Smooth muscle cell (in vitro differentiated cells): ENCODE results near the gene DGKI. TPM values are rescaled to one million over a fixed set of nuclear protein-coding genes. Genes with fewer than 3 reads are reported as not detected.

Source experiments
- DNase-seq: peaks from one replicate; lab custom pipeline; 2025; ENCODE audit not compliant: unreplicated experiment; lab: John Stamatoyannopoulos, UW
- H2AFZ ChIP-seq: fragments of 200-600 bp; sonication (generic); 2 replicates; pipeline ENCODE4 v1.6.0; 2016; ENCODE audit warnings: antibody characterized with exemption, low read depth, mild to moderate bottlenecking
- H3F3A ChIP-seq: fragments of 200-600 bp; sonication (generic); 2 replicates; pipeline ENCODE4 v1.6.0; 2017; ENCODE audit warnings: antibody characterized with exemption, low read depth
- H3K27ac ChIP-seq: fragments of 200-600 bp; sonication (generic); 2 replicates; pipeline ENCODE4 v1.5.1; 2016; ENCODE audit warnings: low read depth, mild to moderate bottlenecking
- H3K27me3 ChIP-seq: fragments of 200-600 bp; sonication (generic); 2 replicates; pipeline ENCODE4 v1.6.1; 2016; ENCODE audit warnings: low read depth, mild to moderate bottlenecking
- H3K36me3 ChIP-seq: fragments of 200-600 bp; sonication (generic); 2 replicates; pipeline ENCODE4 v1.5.1; 2016; ENCODE audit warnings: low read depth
- H3K4me1 ChIP-seq: fragments of 200-600 bp; sonication (generic); 2 replicates; pipeline ENCODE4 v1.5.1; 2016; ENCODE audit warnings: low read depth
- H3K4me2 ChIP-seq: fragments of 200-600 bp; sonication (generic); 2 replicates; pipeline ENCODE4 v1.6.0; 2016; ENCODE audit warnings: mild to moderate bottlenecking
- H3K4me3 ChIP-seq: fragments of 200-600 bp; sonication (generic); 2 replicates; pipeline ENCODE4 v1.5.1; 2016; ENCODE audit warnings: mild to moderate bottlenecking
- H3K79me2 ChIP-seq: fragments of 200-600 bp; sonication (generic); 2 replicates; pipeline ENCODE4 v1.6.0; 2016; ENCODE audit warnings: low read depth, mild to moderate bottlenecking
- H3K9ac ChIP-seq: fragments of 200-600 bp; sonication (generic); 2 replicates; pipeline ENCODE4 v1.6.0; 2016; ENCODE audit warnings: low read depth
- H3K9me3 ChIP-seq: fragments of 200-600 bp; sonication (generic); replicated peaks from 2 replicates; pipeline ENCODE4 v1.5.1; 2016; ENCODE audit warnings: low read depth
- H4K20me1 ChIP-seq: fragments of 200-600 bp; sonication (generic); 2 replicates; pipeline ENCODE4 v1.6.0; 2016; ENCODE audit warnings: low read depth
- WGBS: methylation state at CpG from one replicate; pipeline ENCODE4 v1.1.7; 2016; ENCODE audit warnings: low lambda C conversion rate; 5-methylcytosine and 5-hydroxymethylcytosine counted together
- polyA plus RNA-seq: library from polyadenylated mRNA; unstranded; fragments of >200 nt; fragmentation: Nextera tagmentation; extraction: Ambion mirVana; gene quantifications from 2 replicates; pipeline ENCODE4 v1.2.1, GENCODE V29; 2016
- total RNA-seq: library from RNA; depleted of rRNA; stranded (reverse); fragments of >200 nt; gene quantifications from 2 replicates; pipeline ENCODE4 v1.2.3, GENCODE V29; 2014
- TF ChIP-seq, protein P1 (sequence below): fragments of 200-600 bp; sonication (generic); IDR thresholded peaks from 2 replicates; pipeline ENCODE4 v1.5.1; 2017; ENCODE audit warnings: borderline replicate concordance, mild to moderate bottlenecking, antibody characterized with exemption; ENCODE audit not compliant: insufficient read depth, poor library complexity, severe bottlenecking

Gene DGKI
- total and polyA plus RNA-seq, 2 experiments from 2014 or later, result 2.5 to 6.2 TPM

DNA sequence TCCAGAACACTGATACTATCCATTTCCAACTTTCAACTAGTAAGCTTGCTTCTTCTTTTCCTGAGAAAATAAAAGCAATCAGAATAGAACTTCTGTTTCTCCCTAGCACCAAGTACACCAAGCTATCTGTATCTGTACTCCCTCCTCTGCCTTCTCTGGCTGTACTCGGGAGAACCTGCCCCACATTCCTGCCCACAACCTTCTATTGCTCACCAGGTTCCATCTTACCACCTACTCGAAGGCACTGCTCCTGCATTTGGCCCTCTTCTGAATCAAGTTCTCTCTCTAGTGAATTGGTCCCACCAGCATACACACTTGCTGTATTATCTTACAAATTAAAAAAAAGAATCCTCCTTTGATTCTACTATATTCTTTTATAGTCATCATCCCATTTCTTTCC is 333.7 kb downstream of the DGKI start:
- Histone ChIP-seq H3K4me3 (no peak overlapping the region), H4K20me1 (no peaks in the 10 kb centered on the region), H3K9ac (no peak overlapping the region), H2AFZ (no peak overlapping the region), H3K9me3 (no peaks in the 10 kb centered on the region), H3K4me1 (peaks cover 4% of the 10 kb centered on the region), H3K36me3 (no peaks in the 10 kb centered on the region), H3K79me2 (no peaks in the 10 kb centered on the region), H3K27me3 (no peaks in the 10 kb centered on the region), H3F3A (no peaks in the 10 kb centered on the region), H3K4me2 (no peak overlapping the region), H3K27ac (no peak overlapping the region)
- no peak for DNase-seq
- 92% methylated on average over 2 of the region's 2 CpGs for WGBS
- TF ChIP-seq, protein P1, sequence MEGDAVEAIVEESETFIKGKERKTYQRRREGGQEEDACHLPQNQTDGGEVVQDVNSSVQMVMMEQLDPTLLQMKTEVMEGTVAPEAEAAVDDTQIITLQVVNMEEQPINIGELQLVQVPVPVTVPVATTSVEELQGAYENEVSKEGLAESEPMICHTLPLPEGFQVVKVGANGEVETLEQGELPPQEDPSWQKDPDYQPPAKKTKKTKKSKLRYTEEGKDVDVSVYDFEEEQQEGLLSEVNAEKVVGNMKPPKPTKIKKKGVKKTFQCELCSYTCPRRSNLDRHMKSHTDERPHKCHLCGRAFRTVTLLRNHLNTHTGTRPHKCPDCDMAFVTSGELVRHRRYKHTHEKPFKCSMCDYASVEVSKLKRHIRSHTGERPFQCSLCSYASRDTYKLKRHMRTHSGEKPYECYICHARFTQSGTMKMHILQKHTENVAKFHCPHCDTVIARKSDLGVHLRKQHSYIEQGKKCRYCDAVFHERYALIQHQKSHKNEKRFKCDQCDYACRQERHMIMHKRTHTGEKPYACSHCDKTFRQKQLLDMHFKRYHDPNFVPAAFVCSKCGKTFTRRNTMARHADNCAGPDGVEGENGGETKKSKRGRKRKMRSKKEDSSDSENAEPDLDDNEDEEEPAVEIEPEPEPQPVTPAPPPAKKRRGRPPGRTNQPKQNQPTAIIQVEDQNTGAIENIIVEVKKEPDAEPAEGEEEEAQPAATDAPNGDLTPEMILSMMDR, result no peak

DNA sequence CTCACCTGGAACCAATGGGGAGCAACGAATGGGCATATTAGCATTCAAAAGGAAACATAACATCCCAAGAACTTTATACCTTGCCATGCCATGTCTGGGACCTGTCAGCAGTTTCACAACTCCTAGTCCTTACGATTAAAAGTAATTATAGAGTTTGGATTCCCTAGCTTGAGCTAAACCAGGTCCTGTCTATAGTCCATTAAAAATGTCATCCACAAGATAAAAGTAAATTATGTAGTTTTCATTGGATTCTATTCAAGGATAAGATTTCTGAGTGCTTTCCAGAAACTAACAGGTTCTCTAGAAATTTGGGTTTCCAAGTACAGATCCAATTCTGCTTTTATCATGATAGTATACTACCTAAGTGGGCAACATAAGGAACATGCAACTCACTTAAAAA is 339.7 kb downstream of the DGKI start:
- no peaks in the 10 kb centered on the region for H3K36me3 ChIP-seq
- TF ChIP-seq, protein P1, result no peak
- DNase-seq, result no peak
- no peak overlapping the region for H3K9ac ChIP-seq
- no peaks in the 10 kb centered on the region for H4K20me1 ChIP-seq
- H3K27me3 ChIP-seq, result no peaks in the 10 kb centered on the region
- no peak overlapping the region for H3K4me3 ChIP-seq
- no peak overlapping the region for H2AFZ ChIP-seq
- H3K9me3 ChIP-seq, result no peaks in the 10 kb centered on the region
- H3F3A ChIP-seq, result no peaks in the 10 kb centered on the region
- WGBS, result 56% methylated on average over 2 of the region's 2 CpGs
- no peak overlapping the region for H3K27ac ChIP-seq
- peaks cover 4% of the 10 kb centered on the region for H3K4me1 ChIP-seq
- H3K79me2 ChIP-seq, result no peaks in the 10 kb centered on the region
- H3K4me2 ChIP-seq, result no peak overlapping the region

DNA sequence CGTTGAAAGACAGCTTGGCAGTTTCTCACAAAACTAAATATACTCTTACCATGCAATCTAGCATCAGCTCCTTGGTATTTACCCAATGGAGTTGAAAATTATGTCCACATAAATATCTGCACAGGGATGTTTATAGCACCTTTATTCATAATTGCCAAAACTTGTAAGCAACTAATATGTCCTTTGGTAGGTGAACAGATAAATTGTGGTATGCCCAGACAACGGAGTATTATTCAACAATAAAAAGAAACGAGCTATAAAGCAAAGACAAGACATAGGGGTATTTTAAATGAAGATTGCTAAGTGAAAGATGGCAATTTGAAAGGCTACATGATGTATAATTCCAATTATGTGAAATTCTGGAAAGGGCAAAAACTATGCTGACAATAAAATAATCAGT is 340.7 kb downstream of the DGKI start:
- Histone ChIP-seq H2AFZ (no peak overlapping the region), H4K20me1 (no peaks in the 10 kb centered on the region), H3K4me3 (no peak overlapping the region), H3F3A (no peaks in the 10 kb centered on the region), H3K4me2 (no peak overlapping the region), H3K27ac (no peak overlapping the region), H3K4me1 (peaks cover 4% of the 10 kb centered on the region), H3K79me2 (no peaks in the 10 kb centered on the region), H3K9ac (no peak overlapping the region), H3K27me3 (no peaks in the 10 kb centered on the region), H3K9me3 (no peaks in the 10 kb centered on the region), H3K36me3 (no peaks in the 10 kb centered on the region)
- WGBS, result 92% methylated on average over 3 of the region's 3 CpGs
- TF ChIP-seq, protein P1, result no peak
- no peak for DNase-seq

DNA sequence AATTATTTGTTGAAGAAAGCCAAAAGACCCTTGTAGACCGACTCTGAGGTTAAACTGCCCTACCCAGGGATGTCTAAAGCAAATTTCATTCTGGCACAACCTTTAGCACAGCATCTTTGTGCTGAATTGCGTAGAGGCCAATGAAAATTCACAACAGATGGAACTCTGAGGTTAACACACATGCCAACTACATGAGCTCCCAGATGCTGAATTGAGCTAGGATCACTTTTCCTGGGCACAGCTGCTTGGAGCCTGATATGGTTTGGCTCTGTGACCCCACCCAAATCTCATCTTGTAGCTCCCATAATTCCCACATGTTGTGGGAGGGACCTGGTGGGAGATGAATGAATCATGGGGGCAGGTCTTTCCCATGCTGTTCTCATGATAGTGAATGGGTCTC is 345.2 kb downstream of the DGKI start:
- no peak for DNase-seq
- H3K4me1 ChIP-seq, result no peaks in the 10 kb centered on the region
- H3K9me3 ChIP-seq, result no peaks in the 10 kb centered on the region
- no peaks in the 10 kb centered on the region for H4K20me1 ChIP-seq
- H3K27ac ChIP-seq, result no peak overlapping the region
- H3K27me3 ChIP-seq, result no peaks in the 10 kb centered on the region
- H3K4me3 ChIP-seq, result no peak overlapping the region
- 94% methylated on average over 2 of the region's 2 CpGs for WGBS
- H2AFZ ChIP-seq, result no peak overlapping the region
- no peak overlapping the region for H3K9ac ChIP-seq
- H3K4me2 ChIP-seq, result no peak overlapping the region
- H3K79me2 ChIP-seq, result no peaks in the 10 kb centered on the region
- H3F3A ChIP-seq, result no peaks in the 10 kb centered on the region
- H3K36me3 ChIP-seq, result no peaks in the 10 kb centered on the region
- TF ChIP-seq, protein P1, result no peak
